AG09319 (cell line): ENCODE results near the gene UQCRFS1.
"Not testable (repeated sequence)": the region's sequence is repeated elsewhere in the genome, so short reads cannot be mapped to it uniquely, and the experiment has no call there.

Experiments
- DNase-seq: peaks from one replicate; pipeline ENCODE4 v3.0.0-alpha.2; 2010; ENCODE audit warnings: low read depth; ENCODE audit errors: extremely low read depth
- CTCF ChIP-seq: IDR thresholded peaks from 2 replicates; pipeline ENCODE4 v1.5.1; 2011; ENCODE audit warnings: low read depth, mild to moderate bottlenecking, inconsistent platforms, low read length, moderate library complexity

UQCRFS1 gene

GRCh38 chr19:29255912-29256311, 43.0 kb upstream of the UQCRFS1 start:
- TF ChIP-seq CTCF, result no peak
- DNase-seq, result no peak

- no peak for DNase-seq
- TF ChIP-seq CTCF, result no peak
Observed at GRCh38 chr19:29255006-29255405, 42.1 kb upstream of the UQCRFS1 start.

- not testable (repeated sequence) for DNase-seq
Observed at GRCh38 chr19:29249798-29250197, 36.8 kb upstream of the UQCRFS1 start.

- no peak for DNase-seq
- no peak for TF ChIP-seq CTCF
Observed at GRCh38 chr19:29248332-29248844, 35.4 kb upstream of the UQCRFS1 start.

- no peak for DNase-seq
Observed at GRCh38 chr19:29247872-29248271, 34.9 kb upstream of the UQCRFS1 start.

GRCh38 chr19:29247471-29247870, 34.5 kb upstream of the UQCRFS1 start:
- TF ChIP-seq CTCF, result no peak
- DNase-seq, result no peak

More at GRCh38 chr19:29247872-29248271, 34.9 kb upstream of the UQCRFS1 start:
- TF ChIP-seq CTCF, result no peak

GRCh38 chr19:29247051-29247450, 34.1 kb upstream of the UQCRFS1 start:
- TF ChIP-seq CTCF, result no peak
- no peak for DNase-seq

GRCh38 chr19:29245215-29245614, 32.3 kb upstream of the UQCRFS1 start:
- no peak for TF ChIP-seq CTCF
- no peak for DNase-seq
